GM21515 (cell line): ENCODE results near the gene LSMEM2.
"Not testable (repeated sequence)": the region's sequence is repeated elsewhere in the genome, so short reads cannot be mapped to it uniquely, and the experiment has no call there.

Experiments
- ATAC-seq: cut with Tn5 transposase; IDR thresholded peaks from one replicate; pipeline ENCODE4 v1.9.1; 2021; ENCODE audit not compliant: unreplicated experiment

LSMEM2 gene

DNA sequence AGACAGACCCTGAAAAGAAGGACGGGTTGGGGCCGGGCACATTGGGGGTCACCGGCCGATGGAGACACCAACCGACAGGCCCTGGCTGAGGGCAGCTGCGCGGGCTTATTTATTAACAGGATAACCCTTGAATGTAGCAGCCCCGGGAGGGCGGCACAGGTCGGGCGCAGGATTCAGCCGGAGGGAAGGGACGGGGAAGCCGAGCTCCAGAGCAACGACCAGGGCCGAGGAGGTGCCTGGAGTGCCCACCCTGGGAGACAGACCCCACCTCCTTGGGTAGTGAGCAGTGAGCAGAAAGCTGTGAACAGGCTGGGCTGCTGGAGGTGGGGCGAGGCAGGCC is 2.2 kb upstream of the LSMEM2 start:
- no peak for ATAC-seq

GRCh38 chr3:50278123-50278879 is 586 bp upstream of the LSMEM2 start:
- no peak for ATAC-seq

- no peak for ATAC-seq
Measured at GRCh38 chr3:50279255-50280016, 549 bp downstream of the LSMEM2 start.

DNA sequence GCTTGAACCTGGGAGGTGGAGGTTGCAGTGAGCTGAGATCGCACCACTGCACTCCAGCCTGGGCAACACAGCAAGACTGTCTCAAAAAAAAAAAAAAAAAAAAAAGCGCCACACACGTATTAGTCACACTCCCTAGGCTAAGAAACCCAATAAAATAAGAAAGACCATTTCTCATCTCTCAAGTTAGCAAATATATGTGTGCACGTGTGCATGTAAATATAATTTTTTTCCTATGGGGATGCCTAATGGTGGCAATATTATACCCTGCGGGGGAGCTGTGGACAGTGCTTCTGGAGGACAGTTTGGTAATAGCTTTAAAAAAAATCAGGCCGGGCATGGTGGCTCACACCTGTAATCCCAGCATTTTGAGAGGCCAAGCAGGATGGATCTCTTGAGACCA is 5.2 kb downstream of the LSMEM2 start:
- not testable (repeated sequence) for ATAC-seq

- no peak for ATAC-seq
Measured at GRCh38 chr3:50286322-50287227, 7.7 kb downstream of the LSMEM2 start.

GRCh38 chr3:50287262-50287661 is 8.4 kb downstream of the LSMEM2 start:
- ATAC-seq: no peak

GRCh38 chr3:50288387-50289007 is 9.6 kb downstream of the LSMEM2 start:
- no peak for ATAC-seq

DNA sequence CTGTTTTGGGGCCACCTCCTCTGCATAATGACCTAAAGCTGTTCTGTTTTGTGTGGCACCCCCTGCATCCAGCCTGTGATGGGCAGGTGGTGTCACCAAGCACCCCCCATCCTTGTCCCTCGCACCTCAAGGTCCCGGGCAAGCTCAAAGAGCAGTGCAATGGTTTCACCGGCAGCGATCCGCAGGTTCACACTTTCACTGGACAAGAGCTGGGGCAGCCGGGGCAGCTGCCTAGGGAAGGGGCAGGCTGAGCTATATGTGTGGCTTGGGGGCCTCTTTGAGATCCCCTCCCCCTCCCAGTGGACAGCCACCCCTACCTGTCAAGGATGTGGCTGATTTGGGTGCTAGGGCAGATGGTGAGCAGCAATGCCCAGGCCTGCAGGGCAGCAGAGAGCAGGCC is 10.2 kb downstream of the LSMEM2 start:
- no peak for ATAC-seq

DNA sequence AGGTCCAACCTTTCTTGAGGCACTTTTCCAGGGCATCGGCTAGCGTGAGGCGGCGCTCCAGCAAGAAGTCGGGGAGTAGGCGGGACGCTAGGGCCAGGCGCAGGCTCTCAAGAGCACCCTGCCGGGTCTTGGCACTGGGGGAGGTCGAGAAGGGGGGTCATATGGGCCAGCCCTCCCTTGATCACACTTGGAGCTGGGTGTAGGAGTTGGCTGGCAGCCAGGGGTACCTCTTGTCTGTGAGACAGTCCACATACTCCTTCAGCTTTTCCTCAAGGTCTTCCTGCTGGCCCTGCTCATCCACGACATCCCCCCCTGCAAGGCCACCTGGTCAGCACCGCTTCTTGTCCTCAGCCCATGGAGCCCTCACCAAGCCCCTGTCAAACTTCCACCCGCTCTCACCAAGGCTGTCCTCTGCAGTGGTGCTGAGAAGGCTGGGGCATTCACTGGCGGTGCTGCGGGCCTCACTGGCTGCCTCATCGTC is 11.3 kb downstream of the LSMEM2 start:
- no peak for ATAC-seq

DNA sequence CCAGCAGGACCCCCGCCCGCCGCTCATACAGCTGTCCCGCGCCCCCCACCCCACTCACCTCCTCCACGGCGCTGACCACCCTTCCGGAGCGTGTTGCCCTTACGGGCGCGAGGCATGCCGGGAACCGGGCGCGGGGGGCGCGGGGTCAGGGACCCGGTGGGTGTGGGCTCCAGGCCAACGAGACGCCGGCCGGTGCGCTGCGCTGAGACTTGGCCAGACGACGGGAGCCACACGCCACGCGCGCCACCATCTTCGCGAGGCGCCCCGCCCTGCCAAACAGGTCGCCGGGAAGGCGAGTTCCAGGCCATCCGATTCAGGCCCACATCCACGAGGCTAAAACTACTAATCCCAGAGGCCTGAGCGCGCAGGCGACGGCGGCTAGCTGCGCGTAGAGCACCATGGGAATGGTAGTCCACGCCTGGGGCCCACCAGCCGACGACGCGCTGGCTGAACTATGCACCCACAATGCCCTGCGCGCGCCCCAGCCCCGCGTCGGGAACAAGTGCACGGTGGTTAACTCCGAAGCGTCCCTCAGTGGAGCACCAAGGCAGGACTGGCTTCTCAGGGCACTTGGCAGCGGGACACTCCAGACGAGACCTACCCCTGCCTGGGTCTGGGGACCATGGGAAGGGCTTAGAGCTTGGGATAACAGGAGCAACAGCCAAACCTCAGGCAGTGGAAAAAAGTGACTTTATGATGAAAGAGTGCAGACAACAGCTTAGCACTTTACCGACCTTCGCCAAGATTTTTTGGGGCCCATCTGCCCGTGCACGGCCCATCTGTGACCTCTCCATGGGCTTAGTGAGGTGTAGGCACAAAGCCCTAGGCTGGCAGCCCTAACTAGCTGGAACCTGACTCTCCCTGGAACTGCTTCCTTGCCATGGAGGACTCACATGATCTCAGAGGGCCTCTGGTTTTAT is 13.5 kb downstream of the LSMEM2 start, which contains the start of gene IFRD2:
Gene IFRD2, minus strand, starts transcription at position 271 of the 920 bp plus-strand sequence. Its CDS starts 155 bp downstream, at position 116.
- peak; percentile 90 for ATAC-seq

- no peak for ATAC-seq
Measured at GRCh38 chr3:50293079-50293801, 14.4 kb downstream of the LSMEM2 start.

DNA sequence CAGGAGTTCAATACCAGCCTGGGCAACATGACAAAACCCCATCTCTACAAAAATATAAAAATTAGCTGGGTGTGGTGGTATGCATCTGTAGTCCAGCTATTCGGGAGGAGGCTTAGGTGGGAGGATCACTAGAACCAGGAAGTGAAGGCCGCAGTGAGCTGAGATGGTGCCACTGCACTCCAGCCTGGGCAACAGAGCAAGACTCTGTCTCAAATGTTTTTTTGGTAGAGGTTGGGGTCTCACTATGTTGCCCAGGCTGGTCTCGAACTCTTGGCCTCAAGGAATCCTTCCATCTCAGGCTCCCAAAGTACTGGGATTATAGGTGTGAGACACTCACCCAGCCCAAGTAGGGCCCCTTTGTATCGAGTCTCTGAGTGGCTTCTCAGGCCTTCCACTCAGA is 15.2 kb downstream of the LSMEM2 start:
- ATAC-seq: no peak

GRCh38 chr3:50294492-50295403 is 15.9 kb downstream of the LSMEM2 start:
- no peak for ATAC-seq

- ATAC-seq: no peak
Measured at GRCh38 chr3:50295553-50296431, 16.9 kb downstream of the LSMEM2 start.

- ATAC-seq: no peak
Measured at GRCh38 chr3:50296721-50297383, 18.0 kb downstream of the LSMEM2 start.

DNA sequence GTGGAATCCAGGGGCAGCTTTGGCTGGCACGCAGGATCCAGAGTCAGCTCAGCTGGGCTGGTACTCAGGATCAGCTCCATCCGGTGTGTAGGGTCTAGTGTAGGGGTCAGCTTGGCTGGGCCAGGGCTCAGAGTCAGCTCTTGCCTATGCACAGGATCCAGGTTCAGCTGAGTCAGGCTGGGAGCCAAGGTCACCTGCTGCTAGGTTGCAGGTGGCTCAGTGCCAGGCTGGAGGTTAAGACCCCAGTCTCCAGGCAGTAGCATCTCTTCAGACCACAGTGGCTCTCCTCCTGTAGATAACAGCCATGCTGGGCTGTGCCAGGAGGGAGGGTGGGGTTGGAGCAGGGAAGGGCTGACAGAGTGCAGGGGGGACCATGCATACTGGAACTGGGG is 18.5 kb downstream of the LSMEM2 start:
- ATAC-seq: no peak
